ENCODE measurements around the gene C19orf12. TPM values are rescaled to one million over a fixed set of nuclear protein-coding genes. Genes with fewer than 3 reads are reported as not detected.

C19orf12 gene
- total RNA-seq, 1 experiment from 2014 or later = 10.0 TPM

DNA sequence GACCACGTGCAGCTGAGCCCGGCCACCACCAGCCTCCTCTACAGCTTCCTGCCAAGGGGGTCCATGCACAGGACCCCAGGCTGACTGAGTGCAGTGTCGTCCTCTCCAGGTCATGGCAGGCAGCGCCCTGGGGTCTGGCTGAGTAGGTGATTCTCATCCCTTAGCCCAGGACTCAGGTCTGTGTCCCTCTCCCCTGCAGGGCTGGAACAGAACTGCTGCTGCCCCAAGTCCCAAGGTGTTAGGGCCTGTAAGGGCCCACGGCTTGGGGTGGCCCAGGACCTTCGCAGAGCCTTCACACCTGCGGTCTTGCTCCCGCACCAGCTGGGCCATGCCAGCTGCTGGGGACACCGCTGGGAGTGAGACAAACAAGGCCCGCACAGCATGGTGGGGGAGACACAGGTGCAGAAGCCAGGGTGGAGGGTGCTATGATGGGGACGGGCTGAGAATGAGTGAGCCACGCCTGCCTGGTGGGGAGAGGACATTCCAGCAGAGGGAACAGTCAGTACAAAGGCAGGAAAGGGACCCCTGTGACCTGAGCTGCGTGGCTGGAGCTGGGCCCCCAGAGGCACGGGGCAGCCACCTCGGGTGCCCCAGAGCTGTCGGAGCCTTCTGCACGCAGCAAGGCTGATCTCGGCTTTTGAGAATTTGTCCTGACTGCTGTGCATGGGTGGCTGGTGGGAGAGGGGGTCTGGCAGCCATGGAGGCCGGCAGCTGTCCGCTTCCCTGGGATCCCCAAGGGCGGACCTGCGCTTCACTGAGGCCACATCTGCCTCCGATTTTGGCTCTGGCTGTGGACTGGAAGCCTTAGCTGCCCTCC is 37.9 kb downstream of the C19orf12 start:
- no peak for DNase-seq (ENCODE audit: low read depth, low spot score)
- Histone ChIP-seq H3K9me3 (ENCODE audit: control insufficient read depth in 1 of 2, insufficient read depth in 1 of 2, low read depth in 1 of 2, low read length in 2 of 2) (no peaks in the 10 kb centered on the region), H3K27ac (ENCODE audit: low read depth, low read length) (no peak overlapping the region), H3K4me3 (replicated peaks in 1 of 2; ENCODE audit: low read depth in 1 of 2, low read length in 2 of 2) (no peak overlapping the region), H3K79me2 (ENCODE audit: insufficient read depth, low read length) (peaks cover under 1% of the 10 kb centered on the region; the same call in 1 of the 2 replicates), H3K27me3 (ENCODE audit: insufficient read depth, low read length) (no peaks in the 10 kb centered on the region), H3K9me2 (ENCODE audit: insufficient read depth) (no peaks in the 10 kb centered on the region), H2AFZ (ENCODE audit: low read depth, low read length, poor library complexity, severe bottlenecking) (no peak overlapping the region), H4K20me1 (ENCODE audit: insufficient read depth) (no peaks in the 10 kb centered on the region), H3K36me3 (ENCODE audit: control insufficient read depth in 1 of 2, insufficient read depth in 2 of 2, low read length in 2 of 2) (no peaks in the 10 kb centered on the region; a peak in 1 of 4 replicates), H3K4me1 (ENCODE audit: control insufficient read depth in 1 of 2, insufficient read depth in 2 of 2, low read length in 2 of 2) (no peaks in the 10 kb centered on the region), H3K9ac (ENCODE audit: low read length) (no peak overlapping the region), H3K4me2 (ENCODE audit: low read length) (no peak overlapping the region)
- intact Hi-C loops (cut with micrococcal nuclease) = no loop called here
- no TSS peak for BruUV-seq (replicated peaks)
- POLR2A ChIA-PET = no interaction called here
- peak; percentile 58; the same call in 1 of the 2 replicates for ATAC-seq
- TF ChIP-seq SP1 (IDR thresholded peaks at IDR 0.05; ENCODE audit: low read depth) (no peak), ZFX (IDR thresholded peaks at IDR 0.05) (no peak), ELF1 (IDR thresholded peaks at IDR 0.05; ENCODE audit: borderline replicate concordance, low read depth) (no peak), POLR2AphosphoS5 (IDR thresholded peaks at IDR 0.05; ENCODE audit: low read depth, low read length) (no peak), EGR1 (IDR thresholded peaks at IDR 0.05; ENCODE audit: low read depth) (no peak), YY1 (IDR thresholded peaks at IDR 0.05; ENCODE audit: extremely low read depth, insufficient replicate concordance, low read depth, low read length) (no peak), JUND (IDR thresholded peaks at IDR 0.05) (no peak), EZH2phosphoT487 (IDR thresholded peaks at IDR 0.05; ENCODE audit: borderline replicate concordance) (no peak), SIN3A (IDR thresholded peaks at IDR 0.05; ENCODE audit: low read depth) (no peak), RAD21 (IDR thresholded peaks at IDR 0.05; ENCODE audit: low read depth) (no peak)
- TF ChIP-seq, protein P1, sequence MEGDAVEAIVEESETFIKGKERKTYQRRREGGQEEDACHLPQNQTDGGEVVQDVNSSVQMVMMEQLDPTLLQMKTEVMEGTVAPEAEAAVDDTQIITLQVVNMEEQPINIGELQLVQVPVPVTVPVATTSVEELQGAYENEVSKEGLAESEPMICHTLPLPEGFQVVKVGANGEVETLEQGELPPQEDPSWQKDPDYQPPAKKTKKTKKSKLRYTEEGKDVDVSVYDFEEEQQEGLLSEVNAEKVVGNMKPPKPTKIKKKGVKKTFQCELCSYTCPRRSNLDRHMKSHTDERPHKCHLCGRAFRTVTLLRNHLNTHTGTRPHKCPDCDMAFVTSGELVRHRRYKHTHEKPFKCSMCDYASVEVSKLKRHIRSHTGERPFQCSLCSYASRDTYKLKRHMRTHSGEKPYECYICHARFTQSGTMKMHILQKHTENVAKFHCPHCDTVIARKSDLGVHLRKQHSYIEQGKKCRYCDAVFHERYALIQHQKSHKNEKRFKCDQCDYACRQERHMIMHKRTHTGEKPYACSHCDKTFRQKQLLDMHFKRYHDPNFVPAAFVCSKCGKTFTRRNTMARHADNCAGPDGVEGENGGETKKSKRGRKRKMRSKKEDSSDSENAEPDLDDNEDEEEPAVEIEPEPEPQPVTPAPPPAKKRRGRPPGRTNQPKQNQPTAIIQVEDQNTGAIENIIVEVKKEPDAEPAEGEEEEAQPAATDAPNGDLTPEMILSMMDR (IDR thresholded peaks at IDR 0.05 in 2 of 3, conservative IDR thresholded peaks at IDR 0.05 in 1 of 3; ENCODE audit: borderline replicate concordance in 1 of 3, insufficient read depth in 1 of 3, low read depth in 2 of 3, low read length in 2 of 3) = no peak
- RAD21 ChIA-PET (ENCODE audit: low non-redundant PET in 1 of 2, low total read pairs in 2 of 2, uncharacterized antibody in 2 of 2, unreplicated experiment in 2 of 2) = no interaction called here
- CTCF ChIA-PET = no interaction called here

Measured in HCT116 (cell line).